ENCODE data around the gene STK32B. TPM values are rescaled to one million over a fixed set of nuclear protein-coding genes. Genes with fewer than 3 reads are reported as not detected.

STK32B gene
- total RNA-seq, 1 donor from 2014 or later, result not detected

- ChIA-PET POLR2A (no interaction called here), CTCF (no interaction called here)
- peaks cover 12% of the 10 kb centered on the region for H3K9me3 Mint-ChIP-seq
- DNase-seq (no peak), ATAC-seq (ENCODE audit: low read depth) (no peak)
- intact Hi-C loops (cut with micrococcal nuclease), result no loop called here
- H3K4me3 Mint-ChIP-seq, result no peak overlapping the region
- no peaks in the 10 kb centered on the region for H3K36me3 Mint-ChIP-seq (ENCODE audit: low read depth)
- no peak overlapping the region for H3K27ac Mint-ChIP-seq
- no peak for TF ChIP-seq CTCF (IDR thresholded peaks at IDR 0.05)
- H3K27me3 Mint-ChIP-seq, result no peaks in the 10 kb centered on the region
- peaks cover 25% of the 10 kb centered on the region for H3K4me1 Mint-ChIP-seq
Measured at GRCh38 chr4:5412751-5413150, 361.5 kb downstream of the STK32B start.

GRCh38 chr4:5416637-5417036 lies 365.4 kb downstream of the STK32B start:
- POLR2A ChIA-PET, result no interaction called here
- CTCF ChIA-PET, result no interaction called here
- intact Hi-C loops (cut with micrococcal nuclease), result no loop called here
- H3K36me3 Mint-ChIP-seq (ENCODE audit: low read depth), result no peaks in the 10 kb centered on the region
- DNase-seq, result no peak
- peaks cover 25% of the 10 kb centered on the region for H3K4me1 Mint-ChIP-seq
- peak; percentile 31 for ATAC-seq (ENCODE audit: low read depth)
- TF ChIP-seq CTCF (IDR thresholded peaks at IDR 0.05), result no peak
- H3K27ac Mint-ChIP-seq, result no peak overlapping the region
- no peaks in the 10 kb centered on the region for H3K27me3 Mint-ChIP-seq
- H3K9me3 Mint-ChIP-seq, result peaks cover 18% of the 10 kb centered on the region
- peak overlapping the region; percentile 39 for H3K4me3 Mint-ChIP-seq

- intact Hi-C loops (cut with micrococcal nuclease), result no loop called here
- H3K4me1 Mint-ChIP-seq, result peaks cover 16% of the 10 kb centered on the region
- ChIA-PET POLR2A (no interaction called here), CTCF (no interaction called here)
- DNase-seq, result no peak
- ATAC-seq (ENCODE audit: low read depth), result no peak
- H3K9me3 Mint-ChIP-seq, result peaks cover 18% of the 10 kb centered on the region
- TF ChIP-seq CTCF (IDR thresholded peaks at IDR 0.05), result no peak
- H3K27me3 Mint-ChIP-seq, result no peaks in the 10 kb centered on the region
- H3K27ac Mint-ChIP-seq, result no peak overlapping the region
- H3K4me3 Mint-ChIP-seq, result no peak overlapping the region
- no peaks in the 10 kb centered on the region for H3K36me3 Mint-ChIP-seq (ENCODE audit: low read depth)
Measured at GRCh38 chr4:5420266-5420665, 369.0 kb downstream of the STK32B start.

DNA sequence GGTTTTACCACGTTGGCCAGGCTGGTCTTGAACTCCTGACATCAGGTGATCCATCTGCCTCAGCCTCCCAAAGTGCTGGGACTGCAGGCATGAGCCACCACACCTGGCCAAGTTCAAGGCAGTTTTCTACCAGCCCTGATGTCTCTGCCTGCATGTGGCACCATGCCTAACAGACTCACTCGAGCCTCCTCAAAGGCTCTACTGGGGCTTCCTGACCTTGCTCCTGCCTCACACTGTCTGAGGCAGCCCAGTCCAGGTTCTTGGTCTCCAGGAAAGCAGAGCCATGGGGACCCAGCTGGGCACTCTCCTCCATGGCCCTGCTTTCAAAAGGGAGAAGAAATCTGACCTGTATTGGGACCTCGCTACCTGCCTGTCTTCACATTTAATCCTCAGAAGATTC lies 370.1 kb downstream of the STK32B start:
- peaks cover 16% of the 10 kb centered on the region for H3K9me3 Mint-ChIP-seq
- DNase-seq (no peak), ATAC-seq (ENCODE audit: low read depth) (no peak)
- ChIA-PET POLR2A (no interaction called here), CTCF (no interaction called here)
- no peak overlapping the region for H3K27ac Mint-ChIP-seq
- H3K4me1 Mint-ChIP-seq, result peaks cover 5% of the 10 kb centered on the region
- no peak for TF ChIP-seq CTCF (IDR thresholded peaks at IDR 0.05)
- H3K27me3 Mint-ChIP-seq, result no peaks in the 10 kb centered on the region
- H3K4me3 Mint-ChIP-seq, result no peak overlapping the region
- no peaks in the 10 kb centered on the region for H3K36me3 Mint-ChIP-seq (ENCODE audit: low read depth)
- intact Hi-C loops (cut with micrococcal nuclease), result no loop called here

DNA sequence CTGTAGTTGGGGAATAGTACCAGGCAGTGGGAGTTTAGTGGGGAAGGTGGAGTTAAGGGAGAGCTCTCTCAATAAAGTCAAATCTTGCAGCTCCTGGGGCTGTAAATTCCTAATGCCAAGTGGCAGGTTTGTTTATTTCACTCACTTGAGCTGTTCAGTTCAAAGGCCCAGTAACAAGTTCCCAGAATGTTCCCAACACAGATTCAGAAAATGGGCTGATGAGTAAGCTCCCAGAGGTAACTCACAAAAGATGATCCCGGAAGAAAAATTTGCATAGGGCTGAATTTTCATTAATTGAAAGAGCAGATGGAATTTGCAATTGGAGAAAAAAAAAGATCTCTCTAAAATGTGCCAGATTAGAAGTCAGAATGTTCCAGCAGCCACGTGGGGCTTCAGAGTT lies 370.9 kb downstream of the STK32B start:
- H3K4me3 Mint-ChIP-seq, result no peak overlapping the region
- H3K9me3 Mint-ChIP-seq, result peaks cover 12% of the 10 kb centered on the region
- intact Hi-C loops (cut with micrococcal nuclease), result no loop called here
- no peak for DNase-seq
- no peak overlapping the region for H3K27ac Mint-ChIP-seq
- no peaks in the 10 kb centered on the region for H3K27me3 Mint-ChIP-seq
- no peaks in the 10 kb centered on the region for H3K4me1 Mint-ChIP-seq
- H3K36me3 Mint-ChIP-seq (ENCODE audit: low read depth), result no peaks in the 10 kb centered on the region
- ChIA-PET CTCF (no interaction called here), POLR2A (no interaction called here)
- TF ChIP-seq CTCF (IDR thresholded peaks at IDR 0.05), result no peak
- no peak for ATAC-seq (ENCODE audit: low read depth)

All from activated B cell treated with CpG ODN at 0.5 μM for 24 hours (primary cell).